ENCODE data around the gene COASY. TPM values are rescaled to one million over a fixed set of nuclear protein-coding genes. Genes with fewer than 3 reads are reported as not detected.

COASY gene
- total and polyA plus RNA-seq, 7 experiments from 2014 or later = 45.3 to 76.9 (median 59.2) TPM

- H3K4me3 ChIP-seq (ENCODE audit: low read length) = peak overlapping the region; percentile 96
- no peaks in the 10 kb centered on the region for H3K27me3 ChIP-seq (ENCODE audit: control insufficient read depth in 2 of 2, insufficient read depth in 2 of 2, low read length in 2 of 2)
- H3K9me3 Mint-ChIP-seq = no peaks in the 10 kb centered on the region
- ATAC-seq = peak; percentile 66
- H3K4me1 ChIP-seq (ENCODE audit: control insufficient read depth in 2 of 2, insufficient read depth in 2 of 2, low read length in 2 of 2) = peaks cover 9 to 12% of the 10 kb centered on the region in 2 donors
- peaks cover 17 to 49% (median 37%) of the 10 kb centered on the region in 7 donors for H3K4me1 Mint-ChIP-seq
- peaks cover 12 to 56% (median 14%) of the 10 kb centered on the region in 3 experiments for H3K36me3 ChIP-seq (ENCODE audit: control insufficient read depth in 2 of 3, insufficient read depth in 3 of 3, low read length in 3 of 3)
- H3K36me3 Mint-ChIP-seq = peaks cover 4 to 28% (median 14%) of the 10 kb centered on the region in 5 donors
- H3K4me3 Mint-ChIP-seq = peak overlapping the region; percentile 86 to 100 (median 96)
- H3K27ac ChIP-seq (ENCODE audit: low read depth, low read length) = peak overlapping the region; percentile 87
- H3K27me3 Mint-ChIP-seq = no peaks in the 10 kb centered on the region
- H3K27ac Mint-ChIP-seq = peak overlapping the region; percentile 86 to 99 (median 96)
- POLR2A ChIA-PET = interaction anchor here (0.7 to 4.2 kb wide), 17 partner anchors 8 to 782 kb away, joined by 3 to 28 read pairs (median 4); partner anchors contain the start of genes COASY, MLX, NAGLU and RETREG3
- peak; percentile 46 to 69 (median 63) for DNase-seq
- CTCF ChIA-PET = interaction anchor here (0.6 to 2.9 kb wide), 28 partner anchors 8 to 984 kb away, joined by 3 to 30 read pairs (median 4); partner anchors contain the start of genes PLEKHH3, RETREG3, RPL27 and TUBG1
- intact Hi-C loops (cut with micrococcal nuclease) = loop anchor here (1.0 to 5.0 kb wide), 8 partner anchors 16 to 419 kb away; partner anchors contain the start of genes RETREG3 (in 2 of the 2), TUBG1 (in 2 of the 2), BECN1 (in 1 of the 2) and COASY (in 1 of the 2)
- no peaks in the 10 kb centered on the region for H3K9me3 ChIP-seq (ENCODE audit: control insufficient read depth in 2 of 3, low read length in 3 of 3)
These were observed 16.4 kb downstream of the COASY start for GRCh38 chr17:42578282-42578869.

GRCh38 chr17:42579794-42580551, 18.0 kb downstream of the COASY start:
- DNase-seq = no peak
- POLR2A ChIA-PET = interaction anchor here (1.3 to 4.2 kb wide), 2 partner anchors 12 to 29 kb away, joined by 4 to 28 read pairs; partner anchors contain the start of genes RETREG3 and TUBG1
- peak overlapping the region in 7 of 9 donors; percentile 4 to 74 (median 17) for H3K27ac Mint-ChIP-seq
- Histone ChIP-seq H3K9me3 (ENCODE audit: control insufficient read depth in 2 of 3, low read length in 3 of 3) (no peaks in the 10 kb centered on the region), H3K4me1 (ENCODE audit: control insufficient read depth in 2 of 2, insufficient read depth in 2 of 2, low read length in 2 of 2) (peaks cover 9 to 12% of the 10 kb centered on the region in 2 donors), H3K27ac (ENCODE audit: low read depth, low read length) (no peak overlapping the region), H3K4me3 (ENCODE audit: low read length) (no peak overlapping the region), H3K36me3 (ENCODE audit: control insufficient read depth in 2 of 3, insufficient read depth in 3 of 3, low read length in 3 of 3) (peaks cover 7 to 56% (median 19%) of the 10 kb centered on the region in 3 experiments), H3K27me3 (ENCODE audit: control insufficient read depth in 2 of 2, insufficient read depth in 2 of 2, low read length in 2 of 2) (no peaks in the 10 kb centered on the region)
- CTCF ChIA-PET = interaction anchor here (0.9 to 2.9 kb wide), 3 partner anchors 16 to 184 kb away, joined by 4 to 30 read pairs (median 17); no protein-coding TSS in a partner anchor
- peaks cover 17 to 40% (median 35%) of the 10 kb centered on the region in 7 donors for H3K4me1 Mint-ChIP-seq
- H3K9me3 Mint-ChIP-seq = no peaks in the 10 kb centered on the region
- peaks cover 0 to 22% (median 10%) of the 10 kb centered on the region in 5 donors for H3K36me3 Mint-ChIP-seq
- no peaks in the 10 kb centered on the region for H3K27me3 Mint-ChIP-seq
- intact Hi-C loops (cut with micrococcal nuclease) = loop anchor here (5.0 kb wide), 2 partner anchors 167 to 417 kb away; partner anchors contain the start of genes EZH1 (in 1 of the 2) and RPL27 (in 1 of the 2)
- H3K4me3 Mint-ChIP-seq = peak overlapping the region in 8 of 10 donors; percentile 0 to 66 (median 30)
- no peak for ATAC-seq

GRCh38 chr17:42581744-42582270, 19.9 kb downstream of the COASY start:
- POLR2A ChIA-PET = interaction anchor here (0.8 kb wide), 1 partner anchor 14 kb away, joined by 3 read pairs; the partner anchor contains the start of gene MLX

GRCh38 chr17:42584880-42585279, 22.9 kb downstream of the COASY start:
- POLR2A ChIA-PET = interaction anchor here (2.1 kb wide), 1 partner anchor 24 kb away, joined by 5 read pairs; the partner anchor contains the start of genes RETREG3 and TUBG1
- H3K27ac Mint-ChIP-seq = no peak overlapping the region
- no peak overlapping the region for H3K4me3 Mint-ChIP-seq

More at GRCh38 chr17:42581744-42582270, 19.9 kb downstream of the COASY start:
- no peak overlapping the region for H3K27ac Mint-ChIP-seq
- H3K9me3 Mint-ChIP-seq = no peaks in the 10 kb centered on the region
- DNase-seq (no peak), ATAC-seq (no peak)
- no peaks in the 10 kb centered on the region for H3K27me3 ChIP-seq (ENCODE audit: control insufficient read depth in 2 of 2, insufficient read depth in 2 of 2, low read length in 2 of 2)
- H3K4me1 Mint-ChIP-seq = peaks cover 17 to 30% (median 27%) of the 10 kb centered on the region in 7 donors
- H3K36me3 ChIP-seq (ENCODE audit: control insufficient read depth in 2 of 3, insufficient read depth in 3 of 3, low read length in 3 of 3) = peaks cover 24 to 71% (median 35%) of the 10 kb centered on the region in 3 experiments
- peaks cover 0 to 34% (median 15%) of the 10 kb centered on the region in 5 donors for H3K36me3 Mint-ChIP-seq
- H3K4me3 ChIP-seq (ENCODE audit: low read length) = no peak overlapping the region
- H3K4me1 ChIP-seq (ENCODE audit: control insufficient read depth in 2 of 2, insufficient read depth in 2 of 2, low read length in 2 of 2) = peaks cover 9 to 12% of the 10 kb centered on the region in 2 donors
- H3K27ac ChIP-seq (ENCODE audit: low read depth, low read length) = no peak overlapping the region
- intact Hi-C loops (cut with micrococcal nuclease) = no loop called here
- H3K4me3 Mint-ChIP-seq = no peak overlapping the region
- H3K27me3 Mint-ChIP-seq = no peaks in the 10 kb centered on the region
- H3K9me3 ChIP-seq (ENCODE audit: control insufficient read depth in 2 of 3, low read length in 3 of 3) = no peaks in the 10 kb centered on the region
- CTCF ChIA-PET = interaction anchor here (0.8 to 1.0 kb wide), 2 partner anchors 9 to 26 kb away, joined by 3 read pairs; no protein-coding TSS in a partner anchor

GRCh38 chr17:42585353-42585752, 23.4 kb downstream of the COASY start:
- no peaks in the 10 kb centered on the region for H3K4me1 ChIP-seq (ENCODE audit: control insufficient read depth in 2 of 2, insufficient read depth in 2 of 2, low read length in 2 of 2)
- CTCF ChIA-PET = no interaction called here
- intact Hi-C loops (cut with micrococcal nuclease) = no loop called here
- peaks cover 33 to 94% (median 41%) of the 10 kb centered on the region in 3 experiments for H3K36me3 ChIP-seq (ENCODE audit: control insufficient read depth in 2 of 3, insufficient read depth in 3 of 3, low read length in 3 of 3)
- H3K27me3 ChIP-seq (ENCODE audit: control insufficient read depth in 2 of 2, insufficient read depth in 2 of 2, low read length in 2 of 2) = no peaks in the 10 kb centered on the region
- Mint-ChIP-seq H3K4me3 (no peak overlapping the region), H3K27ac (no peak overlapping the region), H3K36me3 (peaks cover 9 to 47% (median 21%) of the 10 kb centered on the region in 5 donors), H3K27me3 (no peaks in the 10 kb centered on the region), H3K4me1 (peaks cover 4 to 15% (median 8%) of the 10 kb centered on the region in 7 donors), H3K9me3 (peaks cover 0 to 1% (median 0%) of the 10 kb centered on the region in 11 donors)
- POLR2A ChIA-PET = interaction anchor here (2.1 kb wide), 1 partner anchor 24 kb away, joined by 5 read pairs; the partner anchor contains the start of genes RETREG3 and TUBG1
- no peaks in the 10 kb centered on the region for H3K9me3 ChIP-seq (ENCODE audit: control insufficient read depth in 2 of 3, low read length in 3 of 3)
- ATAC-seq (no peak), DNase-seq (no peak)
- no peak overlapping the region for H3K27ac ChIP-seq (ENCODE audit: low read depth, low read length)
- no peak overlapping the region for H3K4me3 ChIP-seq (ENCODE audit: low read length)

More at GRCh38 chr17:42584880-42585279, 22.9 kb downstream of the COASY start:
- CTCF ChIA-PET = interaction anchor here (0.7 kb wide), 1 partner anchor 231 kb away, joined by 3 read pairs; no protein-coding TSS in a partner anchor
- H3K36me3 ChIP-seq (ENCODE audit: control insufficient read depth in 2 of 3, insufficient read depth in 3 of 3, low read length in 3 of 3) = peaks cover 33 to 94% (median 41%) of the 10 kb centered on the region in 3 experiments
- H3K9me3 Mint-ChIP-seq = peaks cover 0 to 1% (median 0%) of the 10 kb centered on the region in 11 donors
- DNase-seq (no peak), ATAC-seq (peak; percentile 49)
- no peaks in the 10 kb centered on the region for H3K27me3 ChIP-seq (ENCODE audit: control insufficient read depth in 2 of 2, insufficient read depth in 2 of 2, low read length in 2 of 2)
- H3K4me1 Mint-ChIP-seq = peaks cover 4 to 19% (median 8%) of the 10 kb centered on the region in 7 donors
- no peak overlapping the region for H3K27ac ChIP-seq (ENCODE audit: low read depth, low read length)
- H3K4me1 ChIP-seq (ENCODE audit: control insufficient read depth in 2 of 2, insufficient read depth in 2 of 2, low read length in 2 of 2) = no peaks in the 10 kb centered on the region
- no peaks in the 10 kb centered on the region for H3K9me3 ChIP-seq (ENCODE audit: control insufficient read depth in 2 of 3, low read length in 3 of 3)
- intact Hi-C loops (cut with micrococcal nuclease) = no loop called here
- H3K36me3 Mint-ChIP-seq = peaks cover 9 to 52% (median 19%) of the 10 kb centered on the region in 5 donors
- no peaks in the 10 kb centered on the region for H3K27me3 Mint-ChIP-seq
- H3K4me3 ChIP-seq (ENCODE audit: low read length) = no peak overlapping the region

All from naive thymus-derived CD4-positive, alpha-beta T cell (primary cell).